GM19238 (cell line): ENCODE measurements around the gene ALX3.

Source experiments
- DNase-seq: peaks from one replicate; pipeline ENCODE4 v3.0.0; 2011; ENCODE audit warnings: low spot score; ENCODE audit not compliant: insufficient read length

Gene ALX3

GRCh38 chr1:110070671-110071242, at the start of gene ALX3:
ALX3 (minus strand) TSS chr1:110070672; CDS start chr1:110070612, 60 bp downstream.
- no peak for DNase-seq

GRCh38 chr1:110119843-110120242, 49.4 kb upstream of the ALX3 start:
- DNase-seq = no peak

- DNase-seq = no peak
These were observed 48.3 kb upstream of the ALX3 start for GRCh38 chr1:110118636-110119396.

DNA sequence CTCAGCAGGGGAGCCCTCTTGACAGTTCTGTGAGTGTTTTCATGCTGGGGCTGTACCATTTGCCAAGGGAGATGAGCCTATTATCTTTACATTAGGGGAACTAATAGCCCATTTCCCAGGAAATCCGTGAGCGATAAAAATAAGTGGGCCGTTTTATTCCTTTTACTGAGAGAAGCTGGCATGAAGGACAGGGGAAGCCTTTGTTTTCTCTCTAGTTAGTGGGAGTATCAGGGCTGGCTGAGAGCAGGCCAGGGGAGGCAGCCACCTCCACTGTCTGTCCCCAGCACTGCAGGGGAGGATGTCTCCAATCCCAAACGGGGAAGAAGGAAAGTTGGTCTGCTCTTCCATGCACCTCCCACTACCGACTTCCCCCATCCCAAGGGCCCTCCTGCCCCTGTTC, 44.3 kb upstream of the ALX3 start:
- no peak for DNase-seq

DNA sequence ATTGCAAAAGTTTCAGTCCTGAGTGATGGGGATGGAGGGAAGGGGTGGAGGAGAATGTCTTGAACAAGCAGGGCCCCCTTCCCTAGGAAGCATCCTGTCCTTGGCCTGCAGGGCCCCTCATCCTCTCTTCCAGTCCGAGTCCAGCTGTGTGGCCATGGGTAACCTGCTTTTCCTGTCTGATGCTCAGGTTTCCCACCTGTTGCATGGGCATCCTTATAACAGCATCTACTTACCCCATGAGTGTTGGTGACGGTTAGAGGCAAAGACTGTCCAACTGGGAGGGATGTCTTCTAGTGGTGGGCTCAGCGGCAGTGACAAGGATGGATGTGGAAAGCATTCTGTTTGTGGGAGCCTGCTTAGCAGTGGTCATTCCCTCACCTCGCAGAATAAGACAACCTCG, 43.7 kb upstream of the ALX3 start:
- no peak for DNase-seq

GRCh38 chr1:110113551-110113950, 43.1 kb upstream of the ALX3 start:
- no peak for DNase-seq

DNA sequence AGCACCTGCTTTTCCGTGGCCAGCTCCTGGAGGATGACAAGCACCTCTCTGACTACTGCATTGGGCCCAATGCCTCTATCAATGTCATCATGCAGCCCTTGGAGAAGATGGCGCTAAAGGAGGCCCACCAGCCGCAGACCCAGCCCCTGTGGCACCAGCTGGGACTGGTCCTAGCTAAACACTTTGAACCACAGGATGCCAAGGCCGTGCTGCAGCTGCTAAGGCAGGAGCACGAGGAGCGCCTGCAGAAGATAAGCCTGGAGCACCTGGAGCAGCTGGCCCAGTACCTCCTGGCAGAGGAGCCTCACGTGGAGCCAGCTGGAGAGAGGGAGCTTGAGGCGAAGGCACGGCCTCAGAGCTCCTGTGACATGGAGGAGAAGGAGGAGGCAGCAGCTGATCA, 42.2 kb upstream of the ALX3 start:
- no peak for DNase-seq

DNA sequence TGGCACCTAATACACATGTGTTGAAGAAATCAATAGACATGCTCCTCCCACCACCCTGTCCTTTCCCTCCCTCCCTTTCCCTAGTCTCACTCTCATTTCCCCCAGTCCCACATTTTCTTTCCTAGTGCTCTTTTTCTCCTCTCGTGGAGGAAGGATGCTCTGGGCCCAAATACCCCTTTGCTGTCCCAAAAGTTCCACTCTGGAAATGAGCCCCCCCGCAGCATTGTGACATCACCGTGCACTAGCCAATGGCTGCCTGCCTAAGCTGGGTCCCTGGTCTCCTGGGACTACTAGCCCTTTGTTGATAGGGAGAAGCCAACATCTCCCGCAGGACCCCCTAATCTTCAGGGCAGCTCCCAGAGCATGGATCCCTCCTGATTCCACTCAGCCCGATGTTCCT, 41.7 kb upstream of the ALX3 start, which contains the start of gene UBL4B:
Gene UBL4B, plus strand, starts transcription at position 301 of the 400 bp plus-strand sequence. Its CDS starts 92 bp downstream, at position 393.
- no peak for DNase-seq

GRCh38 chr1:110111081-110111480, 40.6 kb upstream of the ALX3 start:
- DNase-seq = no peak

GRCh38 chr1:110107867-110108469, 37.5 kb upstream of the ALX3 start:
- DNase-seq = no peak

GRCh38 chr1:110106013-110106941, 35.8 kb upstream of the ALX3 start:
- peak; percentile 73 for DNase-seq

DNA sequence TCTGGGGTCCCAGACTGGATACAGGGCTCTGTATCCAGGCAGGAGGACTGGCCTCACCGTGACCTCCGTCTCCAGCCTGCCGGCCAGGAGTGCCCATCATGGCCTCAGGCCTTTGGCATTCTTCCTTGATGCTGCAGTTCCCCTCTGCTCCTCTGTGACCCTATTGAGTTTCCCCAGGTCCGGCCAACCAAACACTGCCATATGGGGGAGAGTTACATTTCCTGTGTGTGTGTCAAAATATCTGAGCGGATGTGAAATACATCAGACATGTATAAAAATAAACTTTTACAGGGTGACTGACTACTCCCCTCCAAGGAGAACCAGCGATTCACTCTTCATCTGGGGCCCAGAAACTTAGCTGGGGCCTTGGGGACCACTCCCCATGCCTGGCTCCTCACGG, 31.6 kb upstream of the ALX3 start:
- DNase-seq = no peak

DNA sequence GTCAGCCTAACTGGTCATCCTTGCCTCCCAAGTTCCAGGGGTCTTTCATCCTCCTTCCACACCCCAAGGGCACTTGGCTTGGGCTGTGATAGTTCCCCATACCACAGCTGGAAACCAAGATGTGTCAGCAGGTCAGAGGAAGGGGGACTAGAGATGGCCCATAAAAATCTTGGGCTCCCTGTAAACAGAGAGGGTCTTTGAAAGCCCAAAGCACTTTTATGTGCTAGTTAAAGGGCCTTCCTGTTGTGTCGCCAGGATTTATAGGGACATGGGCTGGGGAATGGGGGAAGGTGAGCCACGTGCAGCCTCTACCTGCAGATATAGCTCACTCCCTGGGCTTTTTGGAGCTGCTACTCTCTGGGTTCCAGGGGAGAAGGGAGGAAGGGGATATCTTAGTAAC, 29.9 kb upstream of the ALX3 start:
- no peak for DNase-seq

GRCh38 chr1:110098222-110099026, 28.0 kb upstream of the ALX3 start:
- DNase-seq = no peak

DNA sequence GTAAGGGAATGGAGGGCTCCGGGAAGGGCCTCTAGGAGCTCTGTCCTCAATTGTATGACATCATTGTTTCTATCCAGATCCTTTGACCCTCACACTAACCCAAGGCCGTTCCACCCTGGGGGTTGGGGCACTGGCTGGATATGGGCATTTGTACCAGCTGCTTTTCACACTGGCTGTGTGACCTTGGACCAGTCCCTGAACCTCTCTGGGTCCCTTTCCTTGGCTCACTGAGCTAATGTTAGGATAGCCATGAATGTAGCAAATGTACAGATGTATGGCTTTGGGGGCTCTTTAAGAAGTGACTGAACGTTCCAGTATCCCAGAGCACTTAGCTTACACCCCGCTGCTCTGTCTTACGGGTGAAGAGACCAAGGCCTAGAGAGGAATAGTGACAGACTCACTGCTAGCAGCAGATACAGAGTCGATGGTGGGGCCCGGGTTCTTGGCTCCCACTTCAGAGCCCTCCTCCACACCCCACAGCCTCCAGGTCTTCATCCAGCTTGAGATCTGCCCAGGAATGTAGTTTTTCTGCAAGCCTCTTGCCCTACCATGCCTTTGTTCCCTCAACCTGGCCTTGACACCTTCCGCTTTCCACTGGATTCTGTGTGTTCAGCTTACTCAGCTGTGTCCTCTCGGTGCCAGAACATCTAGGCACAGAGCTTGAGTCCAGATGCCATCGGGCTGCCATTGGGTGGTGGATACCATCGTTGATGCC, 27.2 kb upstream of the ALX3 start:
- DNase-seq = no peak

DNA sequence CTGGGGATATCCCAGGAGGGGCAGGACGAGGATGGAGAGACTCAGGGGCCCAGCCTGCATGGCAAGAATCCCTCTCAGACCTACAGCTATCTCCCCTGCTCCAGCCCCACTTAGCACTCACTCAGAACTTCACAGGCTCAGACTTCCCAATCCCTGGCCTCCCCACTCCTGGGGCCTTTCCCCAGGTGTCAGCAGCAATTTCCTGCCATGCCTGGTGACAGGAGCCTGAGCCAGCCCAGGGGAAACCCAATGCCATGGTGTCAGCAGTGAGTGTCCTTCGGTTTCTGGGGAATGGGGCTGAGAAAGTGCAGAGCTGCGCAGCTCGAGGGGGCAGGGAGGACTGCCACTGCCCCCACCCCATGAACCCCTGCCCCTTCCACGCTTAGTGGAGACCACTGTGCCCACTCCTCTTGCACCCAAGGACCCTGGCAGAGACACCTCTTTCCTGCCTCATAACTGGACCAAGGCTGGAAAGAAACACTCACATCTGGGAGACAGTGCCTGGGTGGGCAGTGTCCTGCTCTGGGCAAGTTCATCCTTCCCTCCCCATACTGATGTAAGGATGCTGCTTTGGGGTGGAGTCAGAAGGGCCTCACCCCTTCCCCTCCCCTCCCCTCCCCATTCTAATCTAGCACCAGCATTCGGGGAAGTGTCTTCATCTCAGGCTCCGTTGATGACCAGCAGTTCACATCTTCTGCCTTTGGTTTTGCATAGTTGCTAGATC, 24.6 kb upstream of the ALX3 start:
- no peak for DNase-seq

GRCh38 chr1:110092991-110093390, 22.5 kb upstream of the ALX3 start:
- DNase-seq = no peak

DNA sequence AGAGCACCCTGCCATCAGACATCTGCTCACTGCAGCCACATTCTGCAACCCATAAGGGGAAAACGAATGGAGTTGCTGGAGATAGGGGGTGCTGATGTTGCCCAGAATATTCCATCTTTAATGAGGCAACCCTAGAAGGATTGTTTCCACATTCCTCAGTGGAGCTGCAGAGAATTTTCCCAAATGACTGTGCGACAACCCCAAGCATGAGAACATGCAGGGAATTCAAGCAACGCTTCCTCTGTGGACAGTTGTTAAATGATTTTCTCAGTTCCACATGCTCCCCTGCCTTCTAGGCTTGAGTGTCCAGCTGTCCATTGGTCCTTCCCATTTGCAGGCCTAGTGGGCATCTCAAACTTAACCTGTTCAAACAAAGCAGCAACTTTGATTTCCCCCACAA, 21.3 kb upstream of the ALX3 start:
- no peak for DNase-seq

DNA sequence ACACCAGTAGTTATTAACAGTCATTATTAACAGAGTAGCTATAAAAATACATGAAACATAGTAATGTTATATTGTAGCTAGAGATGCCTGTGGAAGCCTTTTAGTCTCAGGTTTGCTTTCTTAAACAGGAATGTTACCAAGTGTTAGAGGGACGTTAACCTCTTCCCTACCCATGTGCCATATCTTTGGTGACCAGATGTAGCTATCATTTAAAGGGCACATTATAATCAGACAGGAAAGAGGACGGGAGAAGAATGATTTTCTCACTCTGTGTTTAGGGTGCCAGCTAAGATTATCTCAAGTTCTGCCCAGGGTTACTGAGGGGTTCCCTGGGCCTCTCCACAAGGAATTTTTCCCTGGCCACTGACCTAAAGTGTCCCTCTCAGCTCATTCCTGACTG, 20.9 kb upstream of the ALX3 start:
- DNase-seq = no peak
